SK-N-MC (cell line): ENCODE measurements around the gene PARP15.
"Not testable (repeated sequence)": the region's sequence is repeated elsewhere in the genome, so short reads cannot be mapped to it uniquely, and the experiment has no call there.

Experiments
- DNase-seq: peaks from one replicate; pipeline ENCODE4 v3.0.0-alpha.2; 2011; ENCODE audit warnings: low read depth, low spot score
- H3K27ac ChIP-seq: fragments of 200-600 bp; sonication (generic); 2 replicates; pipeline ENCODE4 v1.5.1; 2016; ENCODE audit warnings: mixed run types
- H3K36me3 ChIP-seq: fragments of 200-600 bp; sonication (generic); 2 replicates; pipeline ENCODE4 v1.6.1; 2017; ENCODE audit warnings: antibody characterized with exemption, low read length, mixed read lengths; ENCODE audit not compliant: insufficient read depth
- H3K4me3 ChIP-seq: fragments of 200-600 bp; sonication (generic); 2 replicates; pipeline ENCODE4 v1.5.1; 2016
- H3K9ac ChIP-seq: fragments of 200-600 bp; sonication (generic); 2 replicates; pipeline ENCODE4 v1.8.0; 2017; ENCODE audit warnings: mixed run types, mixed read lengths; ENCODE audit not compliant: insufficient read length
- H3K9me3 ChIP-seq: fragments of 200-600 bp; sonication (generic); 2 replicates; pipeline ENCODE4 v1.6.1; 2017; ENCODE audit warnings: low read depth, mild to moderate bottlenecking, antibody characterized with exemption, low read length, moderate library complexity, mixed read lengths
- EZH2 ChIP-seq: fragments of 200-600 bp; sonication (generic); IDR thresholded peaks from one replicate; pipeline ENCODE4 v1.6.1; 2017; ENCODE audit warnings: antibody characterized with exemption
- FOXP2 ChIP-seq: optimal IDR thresholded peaks from 2 replicates; pipeline ENCODE3; 2011; ENCODE audit warnings: mild to moderate bottlenecking, moderate library complexity; ENCODE audit not compliant: insufficient read depth; ENCODE audit errors: extremely low read length, control extremely low read depth
- POLR2AphosphoS5 ChIP-seq: IDR thresholded peaks from 2 replicates; pipeline ENCODE4 v1.6.1; 2012; ENCODE audit warnings: mild to moderate bottlenecking, low read depth, low read length, borderline replicate concordance

PARP15 gene

DNA sequence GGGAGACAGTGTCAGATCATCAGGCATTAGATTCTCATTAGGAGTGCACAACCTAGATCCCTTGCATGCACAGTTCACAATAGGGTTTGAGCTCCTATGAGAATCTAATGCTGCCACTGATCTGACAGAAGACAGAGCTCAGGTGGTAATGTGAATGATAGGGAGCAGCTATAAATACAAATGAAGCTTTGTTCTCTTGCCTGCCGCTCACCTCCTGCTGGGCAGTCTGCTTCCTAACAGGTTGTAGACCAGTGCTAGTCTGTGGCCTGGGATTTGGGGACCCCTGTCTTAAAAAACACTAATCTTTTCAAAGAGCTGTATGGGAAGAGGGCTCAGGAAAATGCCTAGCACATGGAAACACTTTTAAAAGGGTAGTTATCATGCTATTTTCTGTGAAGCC lies 52.3 kb downstream of the PARP15 start:
- TF ChIP-seq EZH2, result no peak
- TF ChIP-seq POLR2AphosphoS5, result no peak
- no peak for TF ChIP-seq FOXP2
- Histone ChIP-seq H3K9ac (no peak overlapping the region), H3K36me3 (no peaks in the 10 kb centered on the region), H3K27ac (no peak overlapping the region), H3K9me3 (no peaks in the 10 kb centered on the region), H3K4me3 (no peak overlapping the region)
- no peak for DNase-seq

- H3K36me3 ChIP-seq, result no peaks in the 10 kb centered on the region
- DNase-seq, result no peak
- TF ChIP-seq EZH2 (no peak), FOXP2 (no peak), POLR2AphosphoS5 (no peak)
Observed at GRCh38 chr3:122635789-122636188, 58.3 kb downstream of the PARP15 start.

GRCh38 chr3:122636697-122637096 lies 59.2 kb downstream of the PARP15 start:
- Histone ChIP-seq H3K9ac (no peak overlapping the region), H3K9me3 (no peaks in the 10 kb centered on the region), H3K4me3 (no peak overlapping the region), H3K36me3 (no peaks in the 10 kb centered on the region), H3K27ac (no peak overlapping the region)
- no peak for DNase-seq
- no peak for TF ChIP-seq EZH2
- TF ChIP-seq POLR2AphosphoS5, result no peak
- no peak for TF ChIP-seq FOXP2

More at GRCh38 chr3:122635789-122636188, 58.3 kb downstream of the PARP15 start:
- Histone ChIP-seq H3K4me3 (no peak overlapping the region), H3K27ac (no peak overlapping the region), H3K9ac (no peak overlapping the region), H3K9me3 (no peaks in the 10 kb centered on the region)

GRCh38 chr3:122640437-122640999 lies 63.1 kb downstream of the PARP15 start:
- no peak overlapping the region for H3K9ac ChIP-seq
- H3K4me3 ChIP-seq, result no peak overlapping the region
- no peak for DNase-seq
- no peaks in the 10 kb centered on the region for H3K9me3 ChIP-seq
- TF ChIP-seq POLR2AphosphoS5 (no peak), FOXP2 (no peak), EZH2 (no peak)
- H3K27ac ChIP-seq, result no peak overlapping the region
- no peaks in the 10 kb centered on the region for H3K36me3 ChIP-seq

- peak; percentile 94 for DNase-seq
- TF ChIP-seq EZH2 (no peak), POLR2AphosphoS5 (peak; percentile 25; the same call in 1 of the 2 replicates), FOXP2 (peak; percentile 96)
- Histone ChIP-seq H3K4me3 (no peak overlapping the region), H3K9me3 (no peaks in the 10 kb centered on the region), H3K9ac (no peak overlapping the region), H3K27ac (no peak overlapping the region), H3K36me3 (no peaks in the 10 kb centered on the region)
Observed at GRCh38 chr3:122642935-122643334, 65.5 kb downstream of the PARP15 start.

GRCh38 chr3:122646146-122646988 lies 68.9 kb downstream of the PARP15 start:
- no peak overlapping the region for H3K4me3 ChIP-seq
- H3K9me3 ChIP-seq, result no peaks in the 10 kb centered on the region
- H3K36me3 ChIP-seq, result no peaks in the 10 kb centered on the region
- H3K9ac ChIP-seq, result no peak overlapping the region
- H3K27ac ChIP-seq, result no peak overlapping the region
- DNase-seq, result no peak
- TF ChIP-seq EZH2 (no peak), POLR2AphosphoS5 (no peak), FOXP2 (no peak)

DNA sequence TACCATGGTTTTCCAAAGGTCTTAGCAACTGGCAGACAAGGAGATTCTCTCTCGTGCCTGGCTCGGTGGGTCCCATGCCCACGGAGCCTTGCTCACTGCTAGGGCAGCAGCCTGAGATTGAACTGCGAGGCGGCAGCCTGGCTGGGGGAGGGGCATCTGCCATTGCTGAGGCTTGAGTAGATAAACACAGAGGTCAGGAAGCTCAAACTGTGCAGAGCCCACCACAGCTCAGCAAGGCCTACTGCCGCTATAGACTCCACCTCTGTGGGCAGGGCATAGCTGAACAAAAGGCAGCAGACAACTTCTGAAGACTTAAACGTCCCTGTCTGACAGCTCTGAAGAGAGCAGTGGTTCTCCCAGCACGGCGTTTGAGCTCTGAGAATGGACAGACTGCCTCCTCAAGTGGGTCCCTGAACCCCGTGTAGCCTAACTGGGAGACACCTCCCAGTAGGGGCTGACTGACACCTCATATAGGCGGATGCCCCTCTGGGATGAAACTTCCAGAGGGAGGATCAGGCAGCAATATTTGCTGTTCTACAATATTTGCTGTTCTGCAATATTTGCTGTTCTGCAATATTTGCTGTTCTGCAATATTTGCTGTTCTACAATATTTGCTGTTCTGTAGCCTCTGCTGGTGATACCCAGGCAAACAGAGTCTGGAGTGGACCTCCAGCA lies 73.9 kb downstream of the PARP15 start:
- not testable (repeated sequence) for H3K4me3 ChIP-seq, H3K27ac ChIP-seq, H3K36me3 ChIP-seq, DNase-seq, H3K9me3 ChIP-seq, H3K9ac ChIP-seq

GRCh38 chr3:122651962-122652361 lies 74.5 kb downstream of the PARP15 start:
- H3K4me3 ChIP-seq, H3K9me3 ChIP-seq, H3K27ac ChIP-seq, H3K36me3 ChIP-seq, H3K9ac ChIP-seq, DNase-seq: not testable (repeated sequence)

DNA sequence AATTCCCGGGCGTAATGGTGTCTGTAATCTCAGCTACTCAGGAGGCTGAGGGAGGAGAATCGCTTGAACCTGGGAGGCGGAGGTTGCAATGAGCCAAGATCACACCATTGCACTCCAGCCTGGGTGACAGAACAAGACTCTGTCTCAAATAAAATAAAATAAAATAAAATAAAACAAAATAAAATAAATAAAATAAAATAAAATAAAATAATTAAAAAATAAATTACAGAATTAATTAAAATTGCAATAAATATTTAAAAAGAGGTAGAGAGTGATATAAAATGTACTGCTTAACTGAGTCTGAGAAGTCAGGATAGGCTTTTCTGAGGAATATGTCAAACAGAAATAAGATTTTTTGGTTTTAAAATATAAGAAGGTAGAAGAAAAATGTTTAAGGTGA lies 80.9 kb downstream of the PARP15 start:
- peak overlapping the region; percentile 3 for H3K9ac ChIP-seq
- not testable (repeated sequence) for H3K4me3 ChIP-seq, H3K36me3 ChIP-seq, DNase-seq, H3K27ac ChIP-seq, H3K9me3 ChIP-seq
